HG02763 (cell line): ENCODE measurements around the gene MED13L.

ENCODE experiments used
- ATAC-seq: cut with Tn5 transposase; IDR thresholded peaks from one replicate; pipeline ENCODE4 v1.9.1; 2021; ENCODE audit warnings: mild to moderate bottlenecking, moderate library complexity; ENCODE audit not compliant: unreplicated experiment

Gene MED13L

DNA sequence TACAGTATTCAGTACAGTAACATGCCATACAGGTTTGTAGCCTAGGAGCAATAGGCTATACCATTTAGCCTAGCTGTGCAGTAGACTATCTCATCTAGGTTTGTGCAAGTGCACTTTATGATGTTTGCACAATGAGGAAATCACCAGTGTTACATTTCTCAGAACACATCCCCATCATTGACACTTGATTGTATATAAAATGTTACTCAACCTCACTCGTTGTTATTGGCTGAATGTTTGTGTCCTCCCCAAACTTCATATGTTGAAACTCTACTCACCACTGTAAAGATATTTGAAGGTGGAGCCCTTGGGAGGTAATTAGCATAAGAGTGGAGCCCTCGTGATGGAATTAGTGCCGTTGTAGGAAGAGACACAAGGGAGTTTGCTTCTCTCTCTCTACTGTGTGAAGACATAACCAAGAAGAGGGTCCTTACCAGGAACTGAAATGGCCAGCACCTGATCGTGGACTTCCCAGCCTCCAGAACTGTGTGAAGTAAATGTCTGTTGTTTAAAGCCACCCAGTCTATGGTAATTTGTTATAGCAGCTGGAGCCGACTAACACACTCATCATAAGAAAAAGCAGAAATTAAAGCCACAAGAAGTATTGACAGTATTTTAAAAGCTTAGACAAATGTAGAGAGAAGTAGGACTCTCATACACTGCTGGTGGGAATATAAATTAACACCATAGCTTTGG lies 3.2 kb upstream of the MED13L start:
- no peak for ATAC-seq

GRCh38 chr12:116278667-116279066 lies 1.2 kb upstream of the MED13L start:
- ATAC-seq = no peak

GRCh38 chr12:116278279-116278626 lies 760 bp upstream of the MED13L start:
- no peak for ATAC-seq

GRCh38 chr12:116276652-116277466 lies 634 bp downstream of the MED13L start:
- peak; percentile 30 for ATAC-seq

GRCh38 chr12:116274551-116275375 lies 2.7 kb downstream of the MED13L start:
- no peak for ATAC-seq

GRCh38 chr12:116273813-116274550 lies 3.5 kb downstream of the MED13L start:
- ATAC-seq = no peak

GRCh38 chr12:116267948-116268347 lies 9.5 kb downstream of the MED13L start:
- no peak for ATAC-seq

- ATAC-seq = no peak
Observed at GRCh38 chr12:116266631-116267349, 10.7 kb downstream of the MED13L start.

- no peak for ATAC-seq
Observed at GRCh38 chr12:116266168-116266601, 11.3 kb downstream of the MED13L start.

DNA sequence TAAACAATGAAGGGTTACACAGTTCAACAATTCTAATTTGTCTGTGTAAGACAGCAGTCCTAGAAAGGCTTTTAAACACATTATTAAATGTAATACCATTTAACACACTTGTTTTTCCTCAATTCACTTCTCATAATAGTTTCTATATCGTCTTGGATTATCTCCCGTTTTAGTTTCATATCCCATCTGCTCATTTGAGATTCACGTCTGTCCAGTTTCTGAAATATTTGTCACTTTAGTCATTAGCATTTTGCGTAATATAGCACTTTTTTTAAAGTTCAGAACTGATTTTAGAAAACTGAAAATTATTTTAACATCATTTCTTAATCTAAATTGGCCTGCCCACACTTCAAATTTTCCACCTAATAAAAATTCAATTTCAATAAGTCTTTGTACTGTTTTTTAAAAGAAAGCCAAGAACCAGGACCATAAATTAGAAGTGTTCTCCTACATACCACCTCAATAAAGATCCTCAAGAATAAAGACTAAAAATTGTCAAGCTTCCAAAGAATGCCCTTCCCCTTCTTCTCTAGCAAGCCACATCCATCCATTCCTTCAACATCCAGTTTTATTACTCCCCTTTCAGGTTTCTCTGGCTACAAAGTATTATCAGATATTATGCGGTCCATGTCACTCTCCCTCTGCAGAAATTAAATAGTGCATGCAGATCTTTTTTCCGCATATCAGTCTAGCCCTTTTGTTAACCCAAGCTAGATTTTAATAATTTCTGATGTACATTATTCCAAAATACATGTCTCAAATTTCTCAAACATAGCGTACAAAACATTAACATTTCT lies 11.9 kb downstream of the MED13L start:
- no peak for ATAC-seq

GRCh38 chr12:116264525-116265070 lies 12.9 kb downstream of the MED13L start:
- ATAC-seq = no peak

DNA sequence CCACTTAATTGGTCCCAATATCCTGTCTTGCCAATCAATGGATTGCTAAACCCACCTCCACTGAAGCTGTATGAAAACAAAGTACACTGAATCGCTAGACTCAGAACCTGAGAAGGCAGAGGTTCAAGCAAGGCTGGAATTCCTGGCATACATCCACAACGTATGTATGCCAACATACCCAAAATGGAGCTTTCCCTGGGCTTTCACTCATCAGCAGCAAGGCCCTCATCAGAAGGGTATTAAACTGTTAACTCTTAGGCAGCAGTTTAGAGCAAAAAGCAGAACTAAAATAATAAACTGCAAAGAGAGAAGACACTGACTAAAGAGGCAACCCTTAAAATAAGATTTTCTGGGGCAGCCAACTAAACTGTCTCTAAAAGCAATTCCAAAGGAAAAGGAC lies 13.6 kb downstream of the MED13L start:
- ATAC-seq = no peak

DNA sequence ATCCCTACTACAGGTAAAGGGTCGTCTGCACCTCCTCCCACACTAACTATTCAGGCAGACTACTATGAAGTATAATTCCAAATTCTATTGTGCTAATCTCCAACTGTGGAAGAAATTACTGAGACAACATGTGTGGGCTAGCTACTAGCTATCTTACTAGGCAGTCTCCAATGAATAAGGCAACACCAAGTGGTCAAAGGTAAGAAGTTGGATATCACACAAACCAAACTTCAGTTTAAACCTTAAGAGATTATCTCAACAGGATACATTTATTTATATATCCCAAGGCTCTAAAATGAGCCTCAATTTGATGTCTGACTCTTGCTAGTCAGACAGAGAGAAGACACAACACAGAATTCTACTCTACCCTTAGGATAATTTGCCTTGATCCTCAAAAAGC lies 14.1 kb downstream of the MED13L start:
- ATAC-seq = no peak

DNA sequence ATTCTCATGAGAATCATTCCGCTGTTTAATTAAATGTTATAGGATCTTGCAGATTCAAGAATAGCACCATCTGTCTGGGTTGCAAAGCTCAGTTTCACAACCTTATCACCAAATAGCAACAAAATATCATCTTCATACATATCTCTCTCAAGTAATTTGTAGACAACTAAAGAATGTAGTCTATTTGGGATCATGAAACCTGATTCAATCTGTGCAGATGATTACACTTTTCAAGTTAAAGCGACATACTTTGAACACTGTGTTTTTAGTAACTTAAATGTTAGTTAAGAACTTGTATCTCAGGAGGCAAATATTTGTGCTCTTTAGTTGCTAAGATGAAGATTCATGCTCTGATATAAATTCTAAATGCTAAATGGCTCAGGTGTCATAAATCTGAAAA lies 14.8 kb downstream of the MED13L start:
- no peak for ATAC-seq

- no peak for ATAC-seq
Observed at GRCh38 chr12:116261525-116262100, 15.9 kb downstream of the MED13L start.

DNA sequence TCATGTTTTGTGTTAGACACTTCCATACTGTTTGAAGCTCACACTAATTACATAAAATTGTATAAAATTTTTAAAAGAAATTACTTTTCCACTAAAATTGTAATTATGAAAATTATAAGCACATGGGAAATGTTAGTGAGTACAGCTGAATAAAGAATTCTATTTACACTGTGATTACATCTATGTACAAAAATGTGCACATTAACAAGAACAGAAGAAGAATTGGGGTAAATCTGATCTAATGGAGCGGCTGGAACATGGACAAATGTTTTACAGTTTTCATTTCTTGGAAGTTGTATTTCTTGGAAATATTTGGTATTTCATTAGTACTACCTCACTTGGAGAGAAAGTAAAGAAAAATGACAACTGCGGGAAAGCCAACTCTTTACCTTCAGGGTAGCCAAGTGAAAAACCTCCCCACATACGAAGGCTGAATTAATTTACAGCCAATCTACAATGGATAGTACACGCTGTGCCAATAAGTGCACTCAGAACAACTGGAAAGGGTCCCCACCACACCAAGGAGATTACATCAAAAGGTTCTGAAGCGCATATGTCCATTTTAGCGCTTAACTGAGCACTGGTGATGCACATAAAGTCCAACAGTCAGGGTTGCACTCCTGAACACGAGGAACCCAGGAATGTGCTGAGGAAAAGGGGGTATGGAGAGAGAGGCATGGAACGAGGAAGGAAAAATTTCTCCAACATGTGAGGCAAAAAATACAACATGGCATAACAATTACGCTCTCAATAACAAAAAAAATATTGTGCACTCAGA lies 17.5 kb downstream of the MED13L start:
- no peak for ATAC-seq

- ATAC-seq = no peak
Observed at GRCh38 chr12:116257826-116258225, 19.7 kb downstream of the MED13L start.

DNA sequence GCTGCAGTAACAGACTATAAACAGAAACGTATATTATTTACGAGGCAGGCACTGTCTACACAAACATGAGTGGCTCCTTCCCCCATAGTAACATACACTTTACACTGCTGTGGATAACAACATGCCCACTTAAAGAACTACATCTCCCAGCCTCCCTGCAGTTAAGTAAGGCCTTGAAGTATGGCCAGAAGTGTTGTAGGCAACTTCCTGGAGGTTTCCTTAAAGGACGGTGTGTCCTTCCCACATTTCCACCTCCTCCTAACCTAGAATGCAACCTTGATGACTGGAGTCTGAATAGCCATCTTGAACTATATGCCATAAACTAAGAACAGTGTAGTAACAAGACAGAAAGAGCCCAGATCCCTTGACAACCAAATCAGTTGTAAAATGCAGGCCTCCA lies 20.3 kb downstream of the MED13L start:
- ATAC-seq = no peak
